Right renal cortex interstitium (tissue), 3 donors: ENCODE data around the gene ALLC. TPM values are rescaled to one million over a fixed set of nuclear protein-coding genes. Genes with fewer than 3 reads are reported as not detected.

Source experiments
- DNase-seq, 3 donors: peaks; one replicate each; pipeline ENCODE4 v3.0.0-alpha.2; 2013; ENCODE audit warnings: low read depth in 3 of 3, low spot score in 2 of 3
- polyA plus RNA-seq, 3 donors: library from polyadenylated mRNA; unstranded; fragments of 120-200 nt; gene quantifications; one replicate each; pipeline ENCODE4 v1.2.1, GENCODE V29; 2013; ENCODE audit not compliant: insufficient read length in 3 of 3

ALLC gene
- polyA plus RNA-seq, 3 donors = not detected

DNA sequence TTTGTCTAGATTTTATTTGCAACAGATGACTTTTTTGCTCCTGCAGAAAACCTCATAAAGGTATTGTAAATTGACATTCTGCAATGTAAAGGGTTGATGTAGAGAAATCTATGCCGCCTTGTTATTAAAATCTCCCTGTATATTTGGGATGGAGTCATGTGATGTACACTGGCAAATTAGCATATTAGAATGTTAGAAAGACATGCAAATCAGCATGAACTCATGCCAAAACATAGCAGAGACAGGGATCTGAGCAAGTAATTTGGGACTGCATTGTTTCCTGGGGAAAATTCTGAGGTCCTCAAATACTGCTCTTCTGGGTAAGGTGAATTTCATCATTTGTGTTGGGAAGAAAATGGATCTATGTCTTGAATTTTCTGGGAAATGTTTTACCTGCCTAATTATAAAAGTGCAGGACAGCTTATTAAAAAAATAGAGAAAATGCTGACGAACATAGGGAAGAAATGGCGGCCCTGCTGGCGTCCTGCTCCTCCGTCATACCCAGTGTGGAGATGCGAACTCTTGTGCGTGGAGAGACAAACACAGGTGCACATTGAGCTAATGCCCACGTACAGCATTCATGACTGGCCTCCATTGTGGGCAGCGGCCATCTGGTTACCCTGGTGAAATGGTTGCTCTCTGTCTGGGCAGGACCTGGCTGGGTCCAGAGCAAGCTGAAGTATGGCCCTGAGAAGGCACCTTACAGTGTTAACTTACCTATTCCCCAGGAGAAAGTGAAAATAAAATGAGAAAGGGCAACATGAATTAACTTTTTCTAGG, 16.3 kb downstream of the ALLC start:
- DNase-seq = no peak

GRCh38 chr2:3675687-3676086, 17.7 kb downstream of the ALLC start:
- DNase-seq = no peak

GRCh38 chr2:3677436-3677835, 19.4 kb downstream of the ALLC start:
- no peak for DNase-seq

DNA sequence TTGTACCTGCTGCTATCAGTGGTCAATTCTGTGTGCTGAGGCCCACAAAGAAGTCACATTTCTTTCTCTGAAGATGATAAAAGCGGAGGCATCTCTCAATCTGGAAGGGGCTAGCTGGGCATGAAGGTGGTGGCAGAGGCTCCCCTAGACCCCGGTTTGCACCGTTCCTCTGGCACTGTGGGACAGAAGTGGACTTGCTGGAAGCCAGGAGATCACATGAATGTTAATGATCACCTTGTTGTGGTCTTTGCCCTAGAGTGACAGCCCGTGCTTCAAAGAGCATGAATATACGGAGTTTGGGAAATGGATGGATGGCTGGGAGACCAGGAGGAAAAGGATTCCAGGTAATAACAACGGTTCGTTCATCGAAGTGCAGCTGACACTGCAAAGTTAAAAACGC, 20.2 kb downstream of the ALLC start:
- no peak for DNase-seq

DNA sequence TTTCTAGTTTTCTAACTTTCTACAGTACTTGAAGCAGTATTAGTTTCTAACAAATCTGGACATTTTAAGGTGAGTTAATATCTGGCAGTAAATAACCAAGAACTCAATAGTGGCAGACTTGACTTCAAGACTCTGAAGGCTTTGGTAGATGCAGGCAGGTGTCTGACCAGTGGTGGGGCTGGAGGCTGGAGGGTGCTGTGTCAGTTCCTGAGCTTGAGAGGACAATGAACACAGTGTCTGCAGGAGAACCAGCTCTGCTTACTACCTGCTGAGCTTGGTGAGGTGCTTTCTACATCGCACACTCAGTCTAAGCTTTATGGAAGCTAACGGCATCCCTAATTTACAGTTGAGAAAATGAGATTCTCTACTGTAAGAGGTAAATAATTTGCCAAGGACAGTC, 21.2 kb downstream of the ALLC start:
- no peak for DNase-seq

DNA sequence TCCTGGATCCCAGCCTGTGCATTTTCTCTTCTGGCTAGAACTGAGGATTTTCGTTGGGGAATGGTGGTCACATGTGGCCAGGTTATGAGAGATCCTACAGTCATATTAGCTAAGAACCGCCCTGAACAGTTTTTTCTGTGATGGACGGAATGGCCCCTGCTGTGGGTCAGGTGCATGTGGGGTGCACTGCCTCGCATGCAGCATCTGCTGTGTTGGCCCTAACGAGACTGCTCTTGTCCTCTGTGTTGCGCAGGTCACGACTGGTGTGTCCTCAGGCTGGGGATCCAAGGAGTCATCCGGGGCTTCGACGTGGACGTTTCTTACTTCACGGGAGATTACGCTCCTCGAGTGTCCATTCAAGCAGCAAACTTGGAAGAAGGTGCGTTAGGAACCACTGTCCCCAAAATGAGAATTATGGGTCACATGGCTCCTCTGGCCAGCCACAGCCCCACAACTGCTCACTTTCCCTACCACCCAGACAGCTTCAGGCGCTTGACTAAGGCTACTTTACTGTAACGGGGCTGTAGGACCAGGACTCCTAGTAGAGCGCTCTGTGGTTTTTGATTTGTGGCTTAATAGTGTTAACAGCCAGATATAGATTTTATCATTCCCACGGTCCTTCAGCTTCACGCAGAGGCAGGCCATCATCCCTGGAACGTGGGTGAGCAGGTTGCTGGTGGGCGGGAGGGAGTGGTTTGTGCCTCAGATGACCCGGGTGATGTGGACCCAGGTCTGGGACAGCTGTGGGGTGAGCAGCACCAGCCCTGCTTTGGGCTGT, 21.8 kb downstream of the ALLC start:
- no peak for DNase-seq

DNA sequence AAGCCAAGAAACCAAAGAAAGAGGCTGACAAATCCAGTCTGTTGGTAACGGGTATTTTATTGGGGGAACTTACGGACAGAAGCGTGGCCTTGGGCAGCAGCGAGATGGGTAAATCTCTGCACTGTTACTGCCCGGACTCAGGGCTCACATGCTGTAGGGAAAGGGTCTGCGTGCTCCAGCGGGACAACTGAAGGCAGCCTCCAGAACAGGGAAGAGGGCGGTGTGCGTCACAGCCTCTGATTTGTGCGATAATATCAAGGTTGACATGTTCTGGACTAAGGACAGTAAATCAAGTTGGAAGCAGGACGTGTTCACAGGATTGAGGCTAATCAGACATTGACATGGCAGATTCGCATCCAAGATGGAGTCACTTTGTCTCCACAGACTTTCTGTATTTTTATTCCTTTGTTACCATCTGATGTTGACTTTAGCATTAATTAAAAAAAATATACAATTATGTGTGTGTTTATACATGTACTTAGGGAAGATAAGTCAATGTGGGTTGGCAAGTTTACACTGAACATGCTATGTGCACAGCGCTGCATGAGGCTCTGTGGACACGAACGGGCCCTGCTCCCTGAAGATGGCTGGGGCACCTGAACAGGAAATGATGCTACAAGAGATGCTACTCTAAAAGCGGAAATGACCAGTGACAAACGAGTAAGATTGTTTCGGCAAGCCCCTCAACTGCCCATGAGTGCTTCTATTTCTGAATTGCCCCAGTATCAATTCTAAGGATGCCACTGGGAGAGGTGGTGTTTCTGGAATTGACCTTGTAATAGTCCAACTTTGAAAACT, 22.7 kb downstream of the ALLC start:
- DNase-seq = no peak

- no peak for DNase-seq
These were observed 23.6 kb downstream of the ALLC start for GRCh38 chr2:3681625-3682024.

GRCh38 chr2:3682811-3683210, 24.8 kb downstream of the ALLC start:
- DNase-seq = no peak

GRCh38 chr2:3683748-3684454, 25.9 kb downstream of the ALLC start:
- no peak for DNase-seq

DNA sequence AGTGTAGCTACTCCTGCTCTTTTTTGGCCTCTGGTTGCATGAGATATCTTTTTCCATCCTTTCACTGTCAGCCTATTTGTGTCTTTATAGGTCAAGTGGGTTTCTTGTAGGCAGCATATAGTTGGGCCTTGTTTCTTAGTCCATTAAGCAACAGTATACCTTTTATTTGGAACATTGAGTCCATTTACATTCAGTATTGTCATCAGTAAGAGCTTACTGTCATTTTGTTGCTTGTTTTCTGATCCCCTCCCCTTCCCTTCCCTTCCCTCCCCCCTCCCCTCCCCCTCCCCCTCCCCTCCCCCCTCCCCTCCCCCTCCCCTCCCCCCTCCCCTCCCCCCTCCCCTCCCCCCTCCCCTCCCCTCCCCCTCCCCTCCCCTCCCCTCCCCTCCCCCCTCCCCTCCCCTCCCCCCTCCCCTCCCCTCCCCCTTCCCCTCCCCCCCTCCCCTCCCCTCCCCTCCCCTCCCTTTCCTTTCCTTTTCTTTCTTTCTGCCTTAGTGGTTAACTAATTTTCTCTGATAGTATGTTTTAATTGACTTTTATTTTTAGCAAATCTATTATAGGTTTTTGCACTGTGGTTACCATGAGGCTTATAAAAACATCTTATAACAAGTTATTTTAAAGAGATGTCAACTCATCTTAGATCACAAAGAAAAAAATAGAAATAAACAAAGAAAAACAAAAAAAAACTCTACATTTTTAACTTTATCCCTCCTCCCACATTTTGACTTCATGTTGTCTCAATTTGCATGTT, 32.2 kb downstream of the ALLC start:
- no peak for DNase-seq

DNA sequence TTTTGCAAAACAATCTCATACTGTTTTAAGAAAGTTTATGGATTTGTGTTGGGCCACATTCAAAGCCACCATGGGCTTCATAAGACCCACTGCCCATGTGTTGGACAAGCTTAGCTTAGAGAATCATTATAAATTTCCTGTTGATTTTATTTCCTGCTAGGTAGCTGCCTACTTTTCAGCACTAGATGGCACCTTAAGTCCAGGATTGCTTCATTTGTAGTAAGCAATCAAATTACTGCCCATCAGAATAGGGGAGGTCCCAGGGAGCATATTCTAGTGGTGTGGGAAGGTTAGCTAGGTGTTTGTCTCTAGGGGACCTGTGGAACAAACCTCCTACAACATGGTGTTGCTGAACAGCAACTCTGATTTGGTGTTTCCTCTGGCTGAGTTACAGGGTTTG, 34.4 kb downstream of the ALLC start:
- DNase-seq = no peak

DNA sequence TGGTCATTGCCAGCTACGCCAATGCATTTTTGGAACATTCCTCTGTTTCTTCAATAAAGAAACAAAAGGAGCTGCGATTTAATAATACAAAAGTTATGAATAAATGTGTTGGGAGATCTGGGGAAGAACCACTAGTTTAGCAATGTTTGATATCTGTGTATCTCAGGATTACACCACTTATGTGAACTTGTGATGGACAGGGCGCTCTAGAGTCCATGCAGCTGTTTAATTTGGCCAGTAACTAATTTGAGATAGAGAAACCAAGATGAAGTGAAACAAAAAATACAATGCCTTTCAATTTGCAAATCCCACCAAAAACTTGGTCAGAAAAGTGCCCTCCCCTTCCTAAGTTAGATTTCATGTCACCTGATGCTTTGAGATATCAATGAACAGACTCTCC, 38.5 kb downstream of the ALLC start:
- DNase-seq = no peak

- no peak for DNase-seq
These were observed 43.1 kb downstream of the ALLC start for GRCh38 chr2:3701071-3701470.

- DNase-seq = no peak
These were observed 45.3 kb downstream of the ALLC start, which contains the start of gene DCDC2C for GRCh38 chr2:3703236-3703756. DCDC2C (plus strand) TSS chr2:3703575; CDS start chr2:3703752, 177 bp downstream.

- DNase-seq = no peak
These were observed 45.9 kb downstream of the ALLC start for GRCh38 chr2:3703757-3704355.

DNA sequence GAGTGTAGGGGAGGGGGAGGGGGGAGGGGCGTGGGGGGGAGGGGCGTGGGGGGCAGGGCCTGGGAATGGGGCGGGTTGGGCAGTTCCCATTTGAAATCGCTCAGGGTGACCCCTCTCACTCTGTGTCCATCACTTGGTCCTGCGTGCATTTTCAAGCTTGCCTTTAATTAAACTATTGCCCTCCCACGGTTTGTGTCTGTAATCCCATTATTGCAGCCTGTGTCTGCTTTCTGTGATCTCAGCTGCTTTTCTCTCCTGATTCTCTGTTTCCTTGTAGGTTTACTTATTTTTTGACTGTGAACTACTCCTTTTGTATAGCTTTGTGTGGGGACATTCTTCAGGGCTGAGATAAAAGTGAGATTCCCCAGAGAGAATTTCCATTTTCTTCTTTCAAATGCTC, 46.7 kb downstream of the ALLC start:
- no peak for DNase-seq

DNA sequence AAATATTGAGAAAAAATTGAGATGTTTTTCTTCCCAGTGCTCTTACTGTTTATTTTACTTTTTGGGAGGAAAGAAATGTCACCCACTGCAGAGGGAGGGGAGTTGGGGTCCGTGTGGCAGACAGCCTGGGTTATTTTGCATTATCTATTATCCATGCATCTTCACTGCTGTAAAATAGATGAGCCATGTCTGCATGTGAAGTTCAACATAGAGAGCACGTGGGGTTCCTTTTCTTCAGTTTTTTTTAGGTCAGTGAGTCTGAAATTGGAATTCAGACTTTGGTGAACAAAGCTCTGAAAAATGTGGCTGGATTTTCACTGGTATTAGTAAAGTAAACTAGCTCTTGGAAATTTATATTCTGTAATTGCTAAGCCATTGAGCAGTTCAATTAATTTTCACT, 47.8 kb downstream of the ALLC start:
- DNase-seq = no peak

DNA sequence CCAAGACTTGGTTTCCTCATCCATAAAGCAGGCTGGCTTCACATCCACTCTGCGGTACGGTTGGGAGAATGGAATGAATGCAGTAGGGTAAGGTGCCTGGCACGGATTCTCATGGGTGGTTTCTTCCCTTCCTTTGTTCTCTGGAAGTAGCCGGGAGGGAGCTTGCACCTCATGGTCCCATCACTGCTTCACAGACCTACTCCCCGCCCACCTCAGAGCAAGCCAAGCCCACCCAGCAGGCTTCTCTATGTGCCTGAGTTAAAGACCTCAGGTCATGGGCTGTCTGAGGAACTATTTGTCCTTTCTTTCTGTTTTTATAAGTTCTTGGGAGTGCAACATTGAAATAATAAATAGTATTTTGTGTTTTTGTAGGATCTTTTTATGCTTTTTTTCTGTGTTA, 48.9 kb downstream of the ALLC start:
- DNase-seq = no peak
